GM21717 (cell line): Measurements from ENCODE around the gene KPNA4.

Experiments
- ATAC-seq: cut with Tn5 transposase; IDR thresholded peaks from one replicate; pipeline ENCODE4 v1.9.1; 2021; ENCODE audit warnings: mild to moderate bottlenecking, moderate library complexity; ENCODE audit not compliant: unreplicated experiment

Gene KPNA4

GRCh38 chr3:160498202-160498601, 67.2 kb downstream of the KPNA4 start:
- no peak for ATAC-seq

- no peak for ATAC-seq
Measured at GRCh38 chr3:160490166-160490565, 75.2 kb downstream of the KPNA4 start.

GRCh38 chr3:160486459-160486869, 78.9 kb downstream of the KPNA4 start:
- no peak for ATAC-seq

- no peak for ATAC-seq
Measured at GRCh38 chr3:160482796-160483195, 82.6 kb downstream of the KPNA4 start.

GRCh38 chr3:160481856-160482255, 83.5 kb downstream of the KPNA4 start:
- ATAC-seq = no peak

- no peak for ATAC-seq
Measured at GRCh38 chr3:160480931-160481330, 84.4 kb downstream of the KPNA4 start.

- no peak for ATAC-seq
Measured at GRCh38 chr3:160479376-160479775, 86.0 kb downstream of the KPNA4 start.

GRCh38 chr3:160478338-160478737, 87.0 kb downstream of the KPNA4 start:
- ATAC-seq = no peak

- no peak for ATAC-seq
Measured at GRCh38 chr3:160477750-160478149, 87.6 kb downstream of the KPNA4 start.

GRCh38 chr3:160475884-160476283, 89.5 kb downstream of the KPNA4 start:
- no peak for ATAC-seq

GRCh38 chr3:160475153-160475552, 90.2 kb downstream of the KPNA4 start:
- ATAC-seq = no peak

GRCh38 chr3:160474416-160474838, 90.9 kb downstream of the KPNA4 start:
- ATAC-seq = no peak

GRCh38 chr3:160473978-160474377, 91.4 kb downstream of the KPNA4 start:
- no peak for ATAC-seq

- ATAC-seq = no peak
Measured at GRCh38 chr3:160473221-160473620, 92.2 kb downstream of the KPNA4 start.

- ATAC-seq = no peak
Measured at GRCh38 chr3:160472344-160472743, 93.0 kb downstream of the KPNA4 start.

- ATAC-seq = no peak
Measured at GRCh38 chr3:160471892-160472291, 93.5 kb downstream of the KPNA4 start.

GRCh38 chr3:160470181-160470580, 95.2 kb downstream of the KPNA4 start:
- ATAC-seq = no peak

- no peak for ATAC-seq
Measured at GRCh38 chr3:160464971-160465370, 100.4 kb downstream of the KPNA4 start.

- no peak for ATAC-seq
Measured at GRCh38 chr3:160464321-160464720, 101.0 kb downstream of the KPNA4 start.

GRCh38 chr3:160460033-160460432, 105.3 kb downstream of the KPNA4 start:
- no peak for ATAC-seq

GRCh38 chr3:160459450-160459970, 105.9 kb downstream of the KPNA4 start:
- ATAC-seq = no peak

GRCh38 chr3:160458151-160458550, 107.2 kb downstream of the KPNA4 start:
- ATAC-seq = no peak

GRCh38 chr3:160455846-160456245, 109.5 kb downstream of the KPNA4 start:
- no peak for ATAC-seq
